Endothelial cell of umbilical vein (primary cell): ENCODE data around the gene RPS24. TPM values are rescaled to one million over a fixed set of nuclear protein-coding genes. Genes with fewer than 3 reads are reported as not detected.

Experiments
- BruUV-seq: library from RNA; stranded (reverse); fragments of 400-500 nt; replicated peaks from 2 replicates; lab custom pipeline; 2021; lab: Mats Ljungman, UMichigan
- CTCF ChIA-PET: fragments of 300-600, 350-600 bp; sonication (Branson Sonifier 250); formaldehyde crosslinking; loops from one replicate; lab custom pipeline; 2021; ENCODE audit warnings: antibody characterized with exemption, inconsistent platforms; lab: Charles Lee
- POLR2A ChIA-PET: fragments of 300-600, 350-600 bp; sonication (Branson Sonifier 250); formaldehyde crosslinking; loops from one replicate; lab custom pipeline; 2021; ENCODE audit warnings: antibody characterized with exemption, inconsistent platforms; lab: Charles Lee
- DNase-seq: peaks from one replicate; pipeline ENCODE4 v3.0.0-alpha.2; 2011; ENCODE audit warnings: low read depth, low spot score
- FAIRE-seq: peaks from 2 replicates; lab custom pipeline; 2011; peaks lifted over from hg19 to GRCh38; lab: Jason Lieb, UNC
- H2AFZ ChIP-seq: 2 replicates; pipeline ENCODE4 v1.6.0; 2012; ENCODE audit warnings: low read depth, low read length, control low read depth, inconsistent platforms
- H3K27ac ChIP-seq: 2 replicates; pipeline ENCODE4 v1.5.1; 2011; ENCODE audit warnings: low read depth, mild to moderate bottlenecking, control low read depth, low read length, moderate library complexity; ENCODE audit not compliant: insufficient read depth
- H3K27me3 ChIP-seq, 2 experiments: 2 replicates each; pipeline versions ENCODE4 v1.6.0 to v1.6.1; 2011; ENCODE audit warnings: low read length in 2 of 2, mixed read lengths in 1 of 2; ENCODE audit not compliant: control insufficient read depth in 2 of 2, insufficient read depth in 2 of 2
- H3K36me3 ChIP-seq, 2 experiments: 2 replicates in 1 of 2; 3 replicates in 1 of 2; pipeline ENCODE4 v1.5.1; 2011; ENCODE audit warnings: low read length in 2 of 2, mild to moderate bottlenecking in 1 of 2, moderate library complexity in 1 of 2; ENCODE audit not compliant: control insufficient read depth in 2 of 2, insufficient read depth in 2 of 2; ENCODE audit errors: extremely low read depth in 1 of 2
- H3K4me1 ChIP-seq: 3 replicates; pipeline ENCODE4 v1.5.1; 2011; ENCODE audit warnings: mild to moderate bottlenecking, low read length; ENCODE audit not compliant: control insufficient read depth, insufficient read depth; ENCODE audit errors: extremely low read depth
- H3K4me2 ChIP-seq: 2 replicates; pipeline ENCODE4 v1.6.1; 2011; ENCODE audit warnings: low read length, control low read depth, mixed read lengths; ENCODE audit not compliant: insufficient read depth
- H3K4me3 ChIP-seq, 3 experiments: fragments of 200-600 bp in 1 of 3; sonication (generic), shearing (Covaris generic) in 1 of 3; replicated peaks in 1 of 3; 2 replicates each; pipeline ENCODE4 v1.5.1; 2011 to 2016; ENCODE audit warnings: control low read depth in 3 of 3, low read length in 3 of 3, mild to moderate bottlenecking in 2 of 3, inconsistent platforms in 1 of 3, low read depth in 1 of 3, moderate library complexity in 1 of 3; ENCODE audit not compliant: insufficient read depth in 1 of 3
- H3K79me2 ChIP-seq: 2 replicates; pipeline ENCODE4 v1.6.0; 2012; ENCODE audit warnings: low read length, inconsistent platforms; ENCODE audit not compliant: control insufficient read depth, insufficient read depth
- H3K9ac ChIP-seq: replicated peaks from 2 replicates; pipeline ENCODE3; 2011; ENCODE audit warnings: low read length, control low read depth; ENCODE audit not compliant: insufficient read depth; ENCODE audit errors: extremely low read depth
- H3K9me1 ChIP-seq: replicated peaks from 3 replicates; pipeline ENCODE4 v1.6.0; 2011; ENCODE audit warnings: mild to moderate bottlenecking, low read length; ENCODE audit not compliant: control insufficient read depth, insufficient read depth; ENCODE audit errors: extremely low read depth
- H3K9me3 ChIP-seq: replicated peaks from 2 replicates; pipeline ENCODE4 v1.5.1; 2012; ENCODE audit warnings: low read length, inconsistent platforms; ENCODE audit not compliant: control insufficient read depth, insufficient read depth
- H4K20me1 ChIP-seq: replicated peaks from 2 replicates; pipeline ENCODE3; 2011; ENCODE audit warnings: mild to moderate bottlenecking, low read length; ENCODE audit not compliant: control insufficient read depth, insufficient read depth; ENCODE audit errors: extremely low read depth
- EZH2 ChIP-seq: IDR thresholded peaks from 2 replicates; pipeline ENCODE4 v1.6.1; 2012; ENCODE audit warnings: borderline replicate concordance, low read depth, mild to moderate bottlenecking, moderate library complexity, low read length, inconsistent platforms; ENCODE audit not compliant: severe bottlenecking
- FOS ChIP-seq: IDR thresholded peaks from 2 replicates; pipeline ENCODE4 v1.6.1; 2011; ENCODE audit warnings: mild to moderate bottlenecking, low read length, moderate library complexity, borderline replicate concordance; ENCODE audit not compliant: insufficient read depth
- JUN ChIP-seq: IDR thresholded peaks from 2 replicates; pipeline ENCODE4 v1.6.1; 2011; ENCODE audit warnings: borderline replicate concordance, low read depth; ENCODE audit not compliant: insufficient read length, insufficient read depth
- MAX ChIP-seq: IDR thresholded peaks from 2 replicates; pipeline ENCODE4 v1.6.1; 2011; ENCODE audit not compliant: insufficient read depth, insufficient read length
- MYC ChIP-seq: IDR thresholded peaks from one replicate; pipeline ENCODE4 v1.6.1; 2011; ENCODE audit warnings: mild to moderate bottlenecking, low read depth, low read length
- POLR2AphosphoS5 ChIP-seq: IDR thresholded peaks from 2 replicates; pipeline ENCODE4 v1.6.1; 2012; ENCODE audit warnings: low read depth, mild to moderate bottlenecking, control low read depth, low read length, moderate library complexity; ENCODE audit not compliant: insufficient read depth
- dilution Hi-C: fragments of 300-500 bp; cut with MboI; formaldehyde crosslinking; loops from one replicate; pipeline ENCODE4 v1.15.0; 2019; ENCODE audit warnings: low sequenced_read_pairs; ENCODE audit not compliant: extremely low pct_ligation_motif_present
- intact Hi-C: fragments of 100-400 bp; cut with micrococcal nuclease; formaldehyde crosslinking; loops from one replicate; pipeline ENCODE4 v1.10.0; 2022
- polyA plus RNA-seq, 4 experiments: library from polyadenylated mRNA; depleted of rRNA in 3 of 4; stranded (reverse) in 3 of 4; unstranded in 1 of 4; fragments of >200 nt; gene quantifications; 2 replicates each; pipeline versions ENCODE4 v1.2.1 to v1.2.3, GENCODE V29; 2011 to 2012; ENCODE audit warnings: missing spikeins in 1 of 4
- total RNA-seq: library from RNA; stranded (reverse); gene quantifications from 2 replicates; pipeline ENCODE4 v1.2.3, GENCODE V29; 2021
- TF ChIP-seq, protein P1 (sequence below), 2 donors: IDR thresholded peaks; 1 replicate in 1 of 2; 2 replicates in 1 of 2; pipeline ENCODE4 v1.5.1; 2011; ENCODE audit warnings: low read length in 2 of 2, mild to moderate bottlenecking in 2 of 2, moderate library complexity in 2 of 2, control low read depth in 1 of 2, inconsistent platforms in 1 of 2, low read depth in 1 of 2; ENCODE audit not compliant: insufficient read depth in 1 of 2; ENCODE audit errors: extremely low read depth in 1 of 2

Gene RPS24
- total and polyA plus RNA-seq, 2 donors (not counting 3 experiments of a cell fraction or from before 2014, with no cell fraction given): 1,446 to 2,326 TPM

GRCh38 chr10:78059906-78060702 is 26.4 kb downstream of the RPS24 start:
- no peaks in the 10 kb centered on the region for H3K27me3 ChIP-seq
- H2AFZ ChIP-seq: no peak overlapping the region
- no peak overlapping the region for H3K4me3 ChIP-seq
- H4K20me1 ChIP-seq: no peaks in the 10 kb centered on the region
- no peaks in the 10 kb centered on the region for H3K36me3 ChIP-seq
- dilution Hi-C loops: no loop called here
- no peak overlapping the region for H3K27ac ChIP-seq
- ChIA-PET POLR2A (no interaction called here), CTCF (interaction anchor here (1.3 kb wide), 1 partner anchor 13 kb away, joined by 4 read pairs; no protein-coding TSS in a partner anchor)
- H3K4me1 ChIP-seq: no peaks in the 10 kb centered on the region
- TF ChIP-seq MAX (no peak), FOS (no peak), MYC (no peak), POLR2AphosphoS5 (no peak), JUN (no peak), EZH2 (no peak)
- TF ChIP-seq, protein P1, sequence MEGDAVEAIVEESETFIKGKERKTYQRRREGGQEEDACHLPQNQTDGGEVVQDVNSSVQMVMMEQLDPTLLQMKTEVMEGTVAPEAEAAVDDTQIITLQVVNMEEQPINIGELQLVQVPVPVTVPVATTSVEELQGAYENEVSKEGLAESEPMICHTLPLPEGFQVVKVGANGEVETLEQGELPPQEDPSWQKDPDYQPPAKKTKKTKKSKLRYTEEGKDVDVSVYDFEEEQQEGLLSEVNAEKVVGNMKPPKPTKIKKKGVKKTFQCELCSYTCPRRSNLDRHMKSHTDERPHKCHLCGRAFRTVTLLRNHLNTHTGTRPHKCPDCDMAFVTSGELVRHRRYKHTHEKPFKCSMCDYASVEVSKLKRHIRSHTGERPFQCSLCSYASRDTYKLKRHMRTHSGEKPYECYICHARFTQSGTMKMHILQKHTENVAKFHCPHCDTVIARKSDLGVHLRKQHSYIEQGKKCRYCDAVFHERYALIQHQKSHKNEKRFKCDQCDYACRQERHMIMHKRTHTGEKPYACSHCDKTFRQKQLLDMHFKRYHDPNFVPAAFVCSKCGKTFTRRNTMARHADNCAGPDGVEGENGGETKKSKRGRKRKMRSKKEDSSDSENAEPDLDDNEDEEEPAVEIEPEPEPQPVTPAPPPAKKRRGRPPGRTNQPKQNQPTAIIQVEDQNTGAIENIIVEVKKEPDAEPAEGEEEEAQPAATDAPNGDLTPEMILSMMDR (IDR thresholded peaks at IDR 0.05; ENCODE audit: extremely low read depth in 1 of 2, insufficient read depth in 1 of 2, low read depth in 1 of 2, low read length in 2 of 2): no peak
- H3K9ac ChIP-seq: no peak overlapping the region
- no TSS peak for BruUV-seq
- DNase-seq: no peak
- intact Hi-C loops: no loop called here
- H3K9me1 ChIP-seq: no peaks in the 10 kb centered on the region
- FAIRE-seq: no peak
- no peaks in the 10 kb centered on the region for H3K79me2 ChIP-seq
- H3K4me2 ChIP-seq: no peak overlapping the region
- H3K9me3 ChIP-seq: no peaks in the 10 kb centered on the region
